ENCODE measurements around the gene RASSF5. TPM values are rescaled to one million over a fixed set of nuclear protein-coding genes. Genes with fewer than 3 reads are reported as not detected.

RASSF5 gene
- polyA plus RNA-seq, 4 donors, result 4.6 to 6.6 (median 4.9) TPM

DNA sequence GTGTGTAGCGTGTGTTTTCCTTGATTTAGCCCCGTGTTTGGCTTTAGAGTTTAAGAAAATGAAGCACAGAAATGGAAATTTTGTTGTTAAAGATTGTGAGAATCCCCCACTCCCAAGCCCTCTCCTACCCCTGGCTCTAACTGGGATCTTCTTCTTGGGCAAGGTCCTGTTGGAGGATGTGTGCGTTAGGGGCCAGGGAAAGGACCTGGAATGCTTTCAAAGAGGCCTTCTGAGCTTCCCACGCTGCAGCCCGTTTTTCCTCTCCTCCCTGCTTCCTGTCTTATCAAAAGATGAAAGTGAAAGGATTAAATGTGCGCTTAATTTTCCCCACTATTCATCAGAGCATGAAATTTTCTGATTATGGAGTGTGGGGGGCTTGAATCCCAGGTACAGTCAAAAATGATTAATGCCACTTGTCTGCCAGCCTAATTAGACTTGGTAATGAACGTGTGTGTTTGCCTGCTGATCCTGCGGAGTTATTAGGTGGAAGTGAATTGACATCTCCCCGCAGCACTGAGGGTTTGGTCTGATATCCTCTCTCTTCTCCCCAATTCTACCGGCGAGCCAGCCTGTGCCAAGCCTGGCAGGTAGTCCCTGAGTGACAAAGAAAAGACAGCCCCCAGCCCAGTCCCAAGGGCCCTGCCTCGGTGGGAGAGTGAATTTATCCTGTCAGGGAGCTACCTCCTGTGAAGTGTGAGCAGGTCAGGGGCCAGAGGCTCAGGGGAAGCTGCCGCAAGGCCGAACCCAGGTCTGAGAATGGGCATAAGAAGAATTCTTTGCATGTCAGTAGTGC, 4.9 kb downstream of the RASSF5 start:
- no peak for DNase-seq (ENCODE audit: low read depth in 4 of 4, low spot score in 2 of 4)

DNA sequence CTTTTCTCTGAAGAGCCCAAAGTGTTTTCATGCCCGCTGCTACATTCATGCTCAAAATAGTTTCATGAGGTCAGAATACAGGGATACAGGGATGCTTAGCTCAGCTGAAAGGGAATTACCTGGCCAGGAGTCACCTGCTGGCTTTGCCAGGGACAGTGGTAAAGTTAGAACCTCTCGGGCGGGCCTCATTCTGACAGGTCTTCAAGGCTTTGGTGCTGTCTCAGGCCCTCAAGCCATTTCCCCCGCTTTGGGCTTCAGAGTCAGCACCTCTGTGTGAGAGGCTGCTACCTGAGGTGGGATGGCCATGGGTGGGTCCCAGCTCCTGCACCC, 5.5 kb downstream of the RASSF5 start:
- no peak for DNase-seq (ENCODE audit: low read depth in 4 of 4, low spot score in 2 of 4)

DNA sequence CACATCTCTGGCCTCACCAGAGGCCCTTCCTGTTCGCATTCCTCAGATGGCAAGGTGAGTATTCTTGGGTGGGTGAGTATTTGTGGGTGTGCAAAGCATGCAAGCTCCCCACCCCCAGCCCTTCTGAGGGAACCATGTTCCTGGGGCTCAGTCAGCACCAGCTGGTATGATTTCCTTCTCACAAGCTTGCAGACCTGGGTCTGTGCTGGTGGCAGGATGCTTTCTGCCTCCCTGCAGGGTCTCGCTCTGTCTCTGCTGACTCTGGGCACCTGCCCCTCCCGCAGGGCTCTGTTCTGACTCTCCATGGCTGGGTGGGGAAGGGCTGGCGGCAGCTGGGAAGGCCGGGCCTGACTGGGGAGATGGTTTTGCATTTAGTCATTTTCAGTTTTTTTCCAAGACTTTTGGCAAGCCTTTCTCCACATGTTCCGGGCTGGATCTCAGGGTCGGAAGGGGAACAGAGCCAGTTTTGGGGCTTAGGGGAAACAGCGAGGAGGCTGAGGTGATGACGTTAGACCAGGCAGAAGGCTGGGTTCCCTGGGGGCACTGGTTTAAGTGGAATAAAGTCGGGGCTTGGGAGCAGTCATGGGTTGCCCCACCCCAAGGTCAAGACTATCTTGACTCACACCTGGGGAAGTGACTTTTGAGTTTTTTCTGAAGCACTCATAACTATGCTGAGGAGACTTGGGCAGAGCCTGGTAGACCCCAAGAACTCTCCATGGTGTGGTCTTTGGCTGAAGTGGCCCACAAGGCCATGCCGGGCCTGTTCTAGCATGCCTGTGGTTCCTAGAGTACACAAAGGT, 6.2 kb downstream of the RASSF5 start:
- DNase-seq (ENCODE audit: low read depth in 4 of 4, low spot score in 2 of 4), result no peak

DNA sequence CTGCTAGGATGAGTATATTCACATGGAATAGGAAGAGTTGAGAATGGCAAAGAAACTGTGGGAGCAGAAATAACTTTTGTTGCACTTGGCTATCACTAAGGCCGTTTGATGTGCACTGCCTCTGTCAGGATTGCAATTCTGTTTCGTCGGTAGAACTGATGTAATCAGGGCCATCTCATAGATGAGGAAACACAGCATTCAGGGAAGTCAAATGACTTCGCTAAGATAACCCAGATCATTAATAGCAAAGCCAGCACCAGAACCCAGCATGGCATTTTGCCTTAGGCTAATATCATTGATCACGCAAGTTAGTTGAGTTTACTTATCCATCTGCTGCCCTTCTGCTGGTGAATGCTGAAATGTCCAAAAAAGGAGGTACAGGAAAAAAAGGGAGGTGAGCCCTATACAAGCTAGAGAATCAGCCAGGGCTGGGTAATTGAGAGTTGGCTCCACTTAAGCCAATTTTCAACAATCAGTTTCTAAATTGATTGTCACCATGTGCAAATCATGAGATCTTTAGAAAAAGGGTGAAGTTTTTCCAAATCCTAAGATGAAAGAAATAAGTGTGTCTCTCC, 7.6 kb downstream of the RASSF5 start:
- DNase-seq (ENCODE audit: low read depth in 4 of 4, low spot score in 2 of 4), result no peak

DNA sequence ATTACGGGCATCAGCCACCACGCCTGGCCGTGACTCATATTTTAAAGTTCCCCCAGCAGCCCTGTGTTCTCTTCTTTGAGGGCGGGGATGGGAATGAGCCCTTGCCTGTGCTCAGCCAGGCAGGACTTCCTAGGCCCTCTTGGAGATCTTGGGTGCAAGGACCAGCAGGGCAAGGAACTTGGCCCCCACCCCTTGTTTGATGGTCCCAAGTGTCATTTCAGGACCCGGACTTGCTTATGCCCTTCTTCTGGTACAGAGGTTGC, 9.3 kb downstream of the RASSF5 start:
- no peak for DNase-seq (ENCODE audit: low read depth in 4 of 4, low spot score in 2 of 4)

DNA sequence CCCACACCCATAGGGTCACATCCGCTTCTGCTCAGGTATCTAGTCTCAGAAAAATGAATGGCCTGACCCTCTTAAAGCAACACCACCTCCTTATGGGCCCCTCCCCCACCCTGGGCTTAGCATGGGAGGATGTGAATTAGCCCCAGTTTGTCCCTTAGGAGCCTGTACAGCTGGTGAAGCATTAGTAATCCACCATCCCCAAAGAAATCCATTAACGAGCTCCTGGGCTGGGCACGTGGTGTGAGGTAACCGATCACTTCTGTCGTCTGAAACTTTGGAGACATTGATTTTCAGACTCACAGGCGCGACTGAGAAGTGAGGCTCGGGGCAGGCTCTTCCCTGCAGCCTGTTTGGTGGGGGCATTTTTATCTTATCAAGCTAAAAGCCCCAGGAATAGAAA, 10.5 kb downstream of the RASSF5 start:
- no peak for DNase-seq (ENCODE audit: low read depth in 4 of 4, low spot score in 2 of 4)

DNA sequence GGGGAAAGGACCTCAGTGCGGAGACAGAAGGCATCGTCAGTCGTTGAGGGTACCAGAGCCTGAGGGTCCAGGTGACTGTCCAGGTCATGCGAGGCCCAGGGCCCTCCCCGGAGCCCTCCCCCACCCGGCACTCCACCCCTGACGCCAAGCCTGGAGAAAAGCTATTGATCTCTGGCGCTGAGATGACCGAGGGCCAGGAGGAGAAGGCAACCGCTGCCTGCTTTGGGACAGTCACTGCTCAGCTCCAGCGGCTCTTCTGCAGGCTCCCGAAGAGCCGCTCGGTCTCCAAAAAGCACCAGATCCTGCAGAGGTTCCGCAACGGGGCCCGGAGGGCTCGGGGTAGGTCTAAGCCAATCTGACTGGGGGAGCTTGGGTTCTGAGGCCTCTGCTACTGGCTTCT, 10.9 kb downstream of the RASSF5 start:
- DNase-seq (ENCODE audit: low read depth in 4 of 4, low spot score in 2 of 4), result no peak

DNA sequence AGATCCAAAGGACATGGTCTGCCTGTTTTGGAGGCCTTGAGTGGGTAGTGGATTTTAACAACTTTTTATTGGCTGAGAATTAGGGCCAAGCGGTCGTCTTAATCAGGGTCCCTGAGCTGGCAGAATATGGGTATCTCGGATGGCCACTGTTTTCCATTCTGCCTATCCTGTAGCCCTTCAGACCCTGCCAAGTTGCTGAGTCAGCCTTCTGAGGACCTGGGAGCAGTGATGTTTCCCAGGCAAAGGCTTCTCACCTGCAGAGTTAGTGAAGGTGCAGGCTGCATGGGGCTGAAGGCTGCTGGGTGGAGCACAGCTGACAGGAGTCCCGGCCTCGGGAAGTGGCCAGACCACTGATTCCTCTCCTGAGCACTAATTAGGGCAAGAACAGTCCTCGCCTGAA, 11.4 kb downstream of the RASSF5 start:
- no peak for DNase-seq (ENCODE audit: low read depth in 4 of 4, low spot score in 2 of 4)

DNA sequence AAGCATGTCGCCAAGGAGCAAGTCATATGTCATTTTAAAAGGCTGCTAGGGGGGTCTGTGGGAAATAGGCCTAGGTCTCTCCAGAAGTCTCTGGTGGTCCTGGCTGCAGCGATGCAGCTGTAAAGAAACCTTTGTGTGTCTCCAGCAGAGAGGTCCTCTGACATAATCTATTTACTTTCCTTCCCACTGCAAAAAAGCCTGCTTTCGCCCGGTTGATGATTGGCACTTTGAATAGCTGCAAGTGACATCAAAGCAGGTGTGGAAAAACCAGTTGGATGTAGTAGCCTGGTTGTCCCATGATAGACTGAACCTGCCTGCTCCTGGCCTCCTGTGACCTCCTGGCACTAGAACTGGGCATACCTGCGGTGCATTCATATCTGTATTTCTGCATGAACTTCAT, 13.8 kb downstream of the RASSF5 start:
- DNase-seq (ENCODE audit: low read depth in 4 of 4, low spot score in 2 of 4), result no peak

DNA sequence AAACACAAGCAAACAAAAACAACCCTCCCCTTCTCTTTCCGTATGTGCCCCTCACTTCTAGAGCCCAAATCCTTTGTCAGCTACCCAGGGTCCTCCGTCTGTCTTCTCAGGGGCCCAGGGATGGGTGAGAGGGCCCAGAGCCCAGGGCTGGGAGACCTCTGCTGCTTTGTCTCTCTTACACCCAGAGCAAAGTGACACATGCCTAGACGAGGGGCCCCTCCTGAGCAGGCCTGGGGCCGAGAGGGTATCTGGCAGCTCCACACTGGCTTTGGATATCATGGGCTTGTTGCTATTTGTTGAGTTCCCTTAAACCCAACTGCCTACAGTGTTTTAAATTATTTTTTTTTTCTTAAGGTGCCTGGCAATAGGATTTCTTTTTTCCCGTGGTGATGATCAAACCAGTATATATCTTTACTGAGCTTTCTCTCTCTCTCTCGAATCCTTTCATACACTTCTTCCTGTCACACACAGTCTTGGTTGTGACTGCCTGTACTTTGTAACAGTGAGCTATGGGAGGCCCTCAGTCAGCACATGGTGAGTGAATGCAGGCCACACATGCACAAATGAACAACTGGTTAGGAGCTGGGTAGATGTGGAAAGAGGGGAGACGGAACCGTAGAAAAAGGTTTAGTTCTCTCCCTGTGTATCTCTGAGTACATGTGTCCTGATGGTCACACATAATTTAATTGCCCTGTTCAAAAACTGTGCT, 14.5 kb downstream of the RASSF5 start:
- DNase-seq (ENCODE audit: low read depth in 4 of 4, low spot score in 2 of 4), result no peak

DNA sequence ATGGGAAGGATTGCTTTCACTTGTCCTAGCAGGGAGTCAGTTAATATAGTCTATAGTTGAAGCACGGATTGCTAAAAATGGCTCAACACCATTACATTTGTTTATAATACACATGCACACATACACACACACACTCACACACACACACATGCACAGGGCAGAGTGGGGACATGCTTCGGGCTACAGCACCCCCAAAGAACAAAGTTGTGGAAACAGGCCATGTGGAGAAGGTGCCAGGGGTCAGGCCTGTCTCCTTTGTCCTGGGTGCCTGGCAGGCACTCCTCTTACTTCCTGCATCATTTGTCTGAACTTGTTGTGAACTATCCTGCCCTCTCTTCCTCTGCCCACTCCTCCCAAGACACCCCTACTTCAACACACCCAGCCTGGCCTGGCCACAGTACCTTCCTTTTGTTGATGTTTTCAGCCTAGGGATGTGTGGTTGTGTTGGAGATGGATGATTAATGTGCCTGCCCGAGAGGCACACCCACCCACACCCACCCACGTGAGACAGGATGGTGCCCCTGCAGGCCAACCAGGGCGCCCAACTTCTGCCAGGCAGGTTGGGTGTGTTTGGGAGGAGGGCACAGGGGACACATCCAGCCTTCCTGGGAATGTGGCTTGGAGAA, 17.5 kb downstream of the RASSF5 start:
- DNase-seq (ENCODE audit: low read depth in 4 of 4, low spot score in 2 of 4), result no peak

DNA sequence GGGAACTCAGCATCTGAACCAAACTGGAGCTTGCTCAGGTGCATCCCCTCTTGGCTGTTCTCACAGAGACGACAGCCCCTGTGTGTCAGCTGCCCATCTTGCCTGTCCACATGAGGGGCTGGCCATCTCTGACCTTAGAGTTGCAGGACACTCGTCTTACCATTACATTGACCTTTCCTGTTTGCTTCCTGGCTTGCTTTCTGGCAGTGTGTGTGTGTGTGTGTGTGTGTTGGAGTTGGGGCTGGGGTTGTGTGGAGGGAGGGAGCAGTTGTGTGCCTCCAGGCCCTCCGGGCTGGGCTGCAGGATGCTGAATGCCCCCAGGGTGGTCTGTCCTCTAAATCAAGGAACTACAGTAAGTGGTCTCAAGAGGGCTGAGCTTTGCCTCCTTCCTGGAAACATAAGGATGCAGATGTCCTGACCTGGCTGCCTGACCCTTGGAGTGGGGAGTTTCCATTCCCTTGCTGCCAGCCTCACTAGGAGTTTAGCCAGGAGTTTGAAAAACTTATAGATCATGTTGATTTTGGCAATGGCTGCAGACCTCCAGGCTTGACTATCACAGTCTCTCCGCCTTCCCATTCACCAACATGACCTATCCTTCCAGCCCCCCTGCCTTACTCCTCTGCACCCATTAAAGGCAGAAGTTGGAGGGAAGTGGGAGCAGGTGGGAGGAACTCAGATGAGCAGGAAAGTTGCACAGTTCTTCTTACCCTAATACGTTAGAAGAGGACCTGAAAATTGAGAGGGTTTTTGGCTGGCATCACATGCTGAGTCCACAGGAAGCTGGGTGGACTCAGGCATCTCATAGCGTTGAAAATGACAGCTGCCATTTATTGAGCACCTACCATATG, 19.0 kb downstream of the RASSF5 start:
- no peak for DNase-seq (ENCODE audit: low read depth in 4 of 4, low spot score in 2 of 4)

DNA sequence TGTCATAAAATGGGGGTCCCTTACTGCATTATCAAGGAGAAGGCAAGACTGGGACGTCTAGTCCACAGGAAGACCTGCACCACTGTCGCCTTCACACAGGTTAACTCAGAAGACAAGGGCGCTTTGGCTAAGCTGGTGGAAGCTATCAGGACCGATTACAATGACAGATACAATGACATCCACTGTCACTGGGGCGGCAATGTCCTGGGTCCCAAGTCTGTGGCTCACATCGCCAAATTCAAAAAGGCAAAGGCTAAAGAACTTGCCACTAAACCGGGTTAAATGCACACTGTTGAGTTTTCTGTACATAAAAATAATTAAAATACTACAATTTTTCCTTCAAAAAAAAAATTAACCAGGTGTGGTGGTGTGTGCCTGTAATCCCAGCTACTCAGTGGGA, 22.1 kb downstream of the RASSF5 start:
- no peak for DNase-seq (ENCODE audit: low read depth in 4 of 4, low spot score in 2 of 4)

DNA sequence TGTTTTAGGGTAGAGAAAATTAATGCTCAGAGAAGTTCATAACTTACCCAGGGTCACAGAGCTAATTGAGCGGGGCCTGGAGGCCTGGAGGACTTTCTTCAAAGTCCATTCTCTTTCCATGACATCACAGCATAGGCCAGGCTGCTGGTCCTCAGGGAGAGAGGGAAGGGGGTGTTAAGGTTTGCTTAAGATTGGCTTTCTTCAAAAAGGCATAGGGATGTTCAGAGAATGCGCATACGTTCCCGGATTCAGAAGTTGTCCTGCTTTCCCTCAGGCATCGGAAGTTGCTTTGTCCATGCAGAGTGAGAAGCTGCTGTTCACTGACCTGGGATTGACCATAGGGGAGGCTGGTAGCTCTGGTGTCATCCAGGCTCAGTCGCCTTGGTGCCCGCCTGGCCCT, 25.0 kb downstream of the RASSF5 start:
- no peak for DNase-seq (ENCODE audit: low read depth in 4 of 4, low spot score in 2 of 4)

DNA sequence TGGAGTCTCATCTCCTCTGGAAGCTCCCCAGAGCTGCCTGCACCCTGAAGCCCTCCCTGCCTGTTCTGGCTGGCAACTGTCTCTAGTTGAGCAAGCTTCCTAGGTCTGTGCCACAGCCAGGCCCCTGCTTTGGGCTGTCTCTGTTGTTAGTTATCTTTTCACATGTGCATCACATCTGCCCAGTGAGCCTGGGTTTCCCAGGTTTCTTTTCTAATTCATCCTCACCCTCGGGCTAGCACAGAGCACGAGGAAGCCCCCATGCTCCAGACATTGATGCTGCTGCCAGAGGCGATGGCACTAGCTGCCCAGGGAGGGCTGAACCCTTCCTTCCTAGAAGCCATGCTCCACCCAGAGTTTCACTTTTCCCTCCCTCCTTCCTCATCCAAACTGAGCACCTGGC, 27.2 kb downstream of the RASSF5 start:
- DNase-seq (ENCODE audit: low read depth in 4 of 4, low spot score in 2 of 4), result no peak

DNA sequence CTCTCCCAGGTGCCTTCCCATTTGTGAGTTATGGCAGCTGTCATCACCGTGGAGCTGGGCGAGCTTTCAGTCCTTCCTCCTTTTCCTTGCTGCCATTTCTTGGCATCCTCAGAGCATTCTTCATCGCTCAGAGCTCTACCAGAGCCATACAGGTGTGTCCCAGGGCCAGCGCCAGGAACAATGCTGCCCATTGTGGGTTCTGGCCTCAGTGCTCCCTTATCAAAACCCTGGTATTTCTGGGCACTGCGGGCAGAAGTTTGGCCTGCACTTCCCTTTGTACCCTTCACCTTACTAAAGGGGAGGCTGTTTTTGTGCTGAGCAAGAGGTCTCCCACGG, 28.5 kb downstream of the RASSF5 start:
- no peak for DNase-seq (ENCODE audit: low read depth in 4 of 4, low spot score in 2 of 4)

DNA sequence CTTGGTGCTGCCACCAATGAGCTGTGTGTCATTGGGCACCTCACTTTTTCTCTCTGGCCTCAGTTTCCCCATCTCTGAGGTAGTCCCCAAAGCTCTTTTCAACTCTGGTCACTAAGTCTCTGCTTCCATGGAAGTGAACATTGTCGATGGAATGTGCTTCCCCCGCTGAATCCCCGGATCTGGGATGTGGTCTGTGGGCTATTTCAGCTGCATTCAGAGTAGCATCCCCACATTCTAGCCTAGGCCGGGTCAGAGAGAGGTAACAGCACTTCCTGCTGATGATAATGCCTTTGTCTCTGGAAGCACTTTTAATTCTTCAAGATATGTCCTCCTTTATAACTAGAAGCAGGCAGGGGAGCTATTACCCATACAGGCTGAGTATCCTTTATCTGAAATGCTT, 29.8 kb downstream of the RASSF5 start:
- no peak for DNase-seq (ENCODE audit: low read depth in 4 of 4, low spot score in 2 of 4)

DNA sequence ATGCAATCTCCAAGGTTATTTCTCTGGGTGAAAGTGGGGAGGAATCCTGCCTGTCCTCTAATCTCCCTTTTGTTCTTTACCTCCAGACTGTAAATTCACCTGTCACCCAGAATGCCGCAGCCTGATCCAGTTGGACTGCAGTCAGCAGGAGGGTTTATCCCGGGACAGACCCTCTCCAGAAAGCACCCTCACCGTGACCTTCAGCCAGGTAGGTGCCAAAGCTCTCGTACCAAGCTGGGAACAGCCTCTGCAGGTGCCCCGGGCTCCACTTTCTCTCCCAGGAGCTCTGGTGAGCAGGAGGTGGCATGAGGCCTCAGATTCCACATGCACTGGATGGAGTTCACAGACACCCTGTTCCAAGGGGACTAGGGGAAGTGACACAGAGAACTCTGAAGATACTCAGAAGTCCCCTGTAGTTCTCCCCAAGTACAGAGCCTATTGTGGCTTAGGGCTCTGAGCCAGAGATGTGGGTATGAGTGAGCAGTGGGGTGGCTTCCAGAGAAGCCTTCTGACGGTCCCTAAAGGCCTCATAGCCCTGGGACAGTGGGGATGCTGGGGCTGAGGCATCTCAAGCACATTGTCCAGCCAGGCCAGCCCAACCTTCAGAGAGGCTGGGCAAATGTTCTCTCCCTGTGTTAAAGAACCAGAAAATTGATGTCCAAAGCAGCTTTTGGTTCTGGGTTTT, 30.9 kb downstream of the RASSF5 start:
- DNase-seq (ENCODE audit: low read depth in 4 of 4, low spot score in 2 of 4), result no peak

DNA sequence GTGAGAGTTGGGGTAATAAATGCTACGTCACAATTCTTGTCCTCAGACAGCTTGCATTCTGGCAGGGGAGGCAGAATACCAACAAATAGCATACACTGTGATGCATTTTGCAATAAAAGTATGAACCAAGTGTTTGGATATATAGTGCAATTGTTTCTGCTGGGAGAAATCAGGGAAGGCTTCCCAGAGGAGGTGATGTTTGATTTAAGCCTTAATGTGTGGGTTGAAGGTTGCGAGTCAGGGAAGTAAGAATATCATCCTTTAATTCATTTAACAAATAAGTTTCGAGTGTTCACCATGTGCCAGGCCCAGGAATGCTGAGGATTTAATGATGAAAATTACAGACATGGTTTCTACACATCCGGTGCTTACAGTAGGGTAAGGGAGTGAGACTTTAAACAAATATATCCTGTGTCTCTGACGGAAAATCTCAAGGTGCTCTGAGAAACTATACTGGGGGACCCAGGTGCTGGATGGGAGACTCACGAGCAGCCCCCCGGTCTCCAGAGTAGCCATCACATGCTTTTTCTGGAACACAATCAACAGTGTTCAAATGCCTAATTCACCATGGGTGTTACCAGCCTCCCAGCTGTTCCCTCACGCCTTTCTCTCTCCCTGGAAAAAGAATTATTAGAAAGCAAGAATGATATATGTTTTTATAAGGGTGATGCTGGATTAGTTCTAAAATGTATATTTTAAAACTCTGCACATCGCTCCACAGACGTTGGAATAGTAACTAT, 31.7 kb downstream of the RASSF5 start:
- DNase-seq (ENCODE audit: low read depth in 4 of 4, low spot score in 2 of 4), result no peak

All from left renal cortex interstitium (tissue), 4 donors.